Amygdala (tissue), 56 donors: ENCODE data around the gene IRF3.
A peak's percentile ranks its signal among the peaks of the same experiment; 100 is the strongest.

Experiments
- DNase-seq, 56 donors: peaks; one replicate each; lab custom pipeline; 2025; lab: John Stamatoyannopoulos, UW

IRF3 gene

GRCh38 chr19:49676136-49676783, 10.6 kb upstream of the IRF3 start:
- peak in 31 of 56 donors; percentile 42 to 95 (median 85) for DNase-seq

GRCh38 chr19:49672131-49672919, 6.7 kb upstream of the IRF3 start:
- DNase-seq, result peak in 47 of 56 donors; percentile 12 to 81 (median 49)

- DNase-seq, result no peak
These were observed 3.9 kb upstream of the IRF3 start for GRCh38 chr19:49669516-49669915.

GRCh38 chr19:49667473-49667872, 1.8 kb upstream of the IRF3 start:
- DNase-seq, result no peak

GRCh38 chr19:49666120-49666444, 425 bp upstream of the IRF3 start:
- no peak for DNase-seq

GRCh38 chr19:49665036-49665350, 664 bp downstream of the IRF3 start:
- no peak for DNase-seq

GRCh38 chr19:49664171-49665035, 1.3 kb downstream of the IRF3 start:
- peak; percentile 24 to 91 (median 74) for DNase-seq

- no peak for DNase-seq
These were observed 2.4 kb downstream of the IRF3 start for GRCh38 chr19:49663224-49663623.

- DNase-seq, result no peak
These were observed 3.6 kb downstream of the IRF3 start for GRCh38 chr19:49662011-49662410.

- no peak for DNase-seq
These were observed 5.2 kb downstream of the IRF3 start for GRCh38 chr19:49660338-49660961.

GRCh38 chr19:49658566-49659442, 6.9 kb downstream of the IRF3 start:
- DNase-seq, result no peak

- no peak for DNase-seq
These were observed 7.5 kb downstream of the IRF3 start for GRCh38 chr19:49658139-49658517.

GRCh38 chr19:49657493-49658138, 8.0 kb downstream of the IRF3 start:
- no peak for DNase-seq

- no peak for DNase-seq
These were observed 9.1 kb downstream of the IRF3 start for GRCh38 chr19:49656456-49657109.

GRCh38 chr19:49655570-49656455, 9.8 kb downstream of the IRF3 start:
- no peak for DNase-seq

GRCh38 chr19:49654581-49654980, 11.1 kb downstream of the IRF3 start:
- DNase-seq, result no peak

GRCh38 chr19:49653466-49653806, 12.2 kb downstream of the IRF3 start:
- no peak for DNase-seq
